ENCODE data around the gene UGT1A1.

GRCh38 chr2:233791151-233791882 lies 31.2 kb downstream of the UGT1A1 start:
- TF ChIP-seq EP300 (IDR thresholded peaks at IDR 0.05) = no peak
- TF ChIP-seq, protein P1, sequence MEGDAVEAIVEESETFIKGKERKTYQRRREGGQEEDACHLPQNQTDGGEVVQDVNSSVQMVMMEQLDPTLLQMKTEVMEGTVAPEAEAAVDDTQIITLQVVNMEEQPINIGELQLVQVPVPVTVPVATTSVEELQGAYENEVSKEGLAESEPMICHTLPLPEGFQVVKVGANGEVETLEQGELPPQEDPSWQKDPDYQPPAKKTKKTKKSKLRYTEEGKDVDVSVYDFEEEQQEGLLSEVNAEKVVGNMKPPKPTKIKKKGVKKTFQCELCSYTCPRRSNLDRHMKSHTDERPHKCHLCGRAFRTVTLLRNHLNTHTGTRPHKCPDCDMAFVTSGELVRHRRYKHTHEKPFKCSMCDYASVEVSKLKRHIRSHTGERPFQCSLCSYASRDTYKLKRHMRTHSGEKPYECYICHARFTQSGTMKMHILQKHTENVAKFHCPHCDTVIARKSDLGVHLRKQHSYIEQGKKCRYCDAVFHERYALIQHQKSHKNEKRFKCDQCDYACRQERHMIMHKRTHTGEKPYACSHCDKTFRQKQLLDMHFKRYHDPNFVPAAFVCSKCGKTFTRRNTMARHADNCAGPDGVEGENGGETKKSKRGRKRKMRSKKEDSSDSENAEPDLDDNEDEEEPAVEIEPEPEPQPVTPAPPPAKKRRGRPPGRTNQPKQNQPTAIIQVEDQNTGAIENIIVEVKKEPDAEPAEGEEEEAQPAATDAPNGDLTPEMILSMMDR (IDR thresholded peaks at IDR 0.05) = no peak

Measured in gastroesophageal sphincter (tissue), 3 donors.